SK-N-SH treated with all-trans-retinoic acid at 6 μM for 48 hours (cell line): ENCODE measurements around the gene DESI1.

Source experiments
- ARNTL ChIP-seq: fragments of 450-650 bp; formaldehyde crosslinking; IDR thresholded peaks from 2 replicates; pipeline ENCODE4 v1.5.0; 2020; ENCODE audit warnings: low read depth, mild to moderate bottlenecking, moderate library complexity, borderline replicate concordance
- BACH2 ChIP-seq: fragments of 250-450 bp; sonication (Bioruptor Pico); IDR thresholded peaks from 2 replicates; pipeline ENCODE4 v1.9.0; 2021; ENCODE audit warnings: mild to moderate bottlenecking, borderline replicate concordance
- CREB5 ChIP-seq: fragments of 250-450 bp; sonication (Bioruptor Pico); IDR thresholded peaks from 2 replicates; pipeline ENCODE4 v1.5.1; 2020; ENCODE audit warnings: low read depth, mild to moderate bottlenecking, moderate library complexity
- CSRNP3 ChIP-seq: fragments of 250-450 bp; sonication (Bioruptor Pico); IDR thresholded peaks from 2 replicates; pipeline ENCODE4 v1.5.1; 2021; ENCODE audit warnings: mild to moderate bottlenecking, moderate library complexity
- POU6F1 ChIP-seq: fragments of 250-450 bp; sonication (Bioruptor Pico); IDR thresholded peaks from 2 replicates; pipeline ENCODE4 v1.8.0; 2021; ENCODE audit warnings: low read depth, mild to moderate bottlenecking, moderate library complexity, borderline replicate concordance
- PPARA ChIP-seq: fragments of 250-450 bp; sonication (Bioruptor Pico); IDR thresholded peaks from 2 replicates; pipeline ENCODE4 v1.5.0; 2020; ENCODE audit warnings: mild to moderate bottlenecking, borderline replicate concordance
- RARB ChIP-seq: fragments of 250-450 bp; sonication (Bioruptor Pico); IDR thresholded peaks from 2 replicates; pipeline ENCODE4 v1.8.0; 2021; ENCODE audit warnings: mild to moderate bottlenecking, moderate library complexity
- ZFP3 ChIP-seq: fragments of 250-450 bp; sonication (Bioruptor Pico); IDR thresholded peaks from 2 replicates; pipeline ENCODE4 v1.5.0; 2020; ENCODE audit warnings: mild to moderate bottlenecking, moderate library complexity
- ZNF8 ChIP-seq: fragments of 450-650 bp; formaldehyde crosslinking; IDR thresholded peaks from 2 replicates; pipeline ENCODE4 v1.5.0; 2020; ENCODE audit warnings: mild to moderate bottlenecking, moderate library complexity

GRCh38 chr22:41575533-41575932 lies 45.3 kb downstream of the DESI1 start:
- no peak for TF ChIP-seq ZNF8 (CRISPR knock-in tag)
- no peak for TF ChIP-seq CSRNP3 (CRISPR knock-in tag)
- TF ChIP-seq ZFP3 = no peak
- no peak for TF ChIP-seq RARB (CRISPR knock-in tag)
- no peak for TF ChIP-seq POU6F1 (CRISPR knock-in tag)
- no peak for TF ChIP-seq BACH2 (CRISPR knock-in tag)
- TF ChIP-seq ARNTL (CRISPR knock-in tag) = no peak
- no peak for TF ChIP-seq CREB5 (CRISPR knock-in tag)
- no peak for TF ChIP-seq PPARA (CRISPR knock-in tag)
